Fibroblast of peridontal ligament (primary cell): ENCODE data around the gene DLGAP4.

Source experiments
- DNase-seq: peaks from one replicate; pipeline ENCODE4 v3.0.0-alpha.2; 2010; ENCODE audit errors: extremely low read depth

DLGAP4 gene

DNA sequence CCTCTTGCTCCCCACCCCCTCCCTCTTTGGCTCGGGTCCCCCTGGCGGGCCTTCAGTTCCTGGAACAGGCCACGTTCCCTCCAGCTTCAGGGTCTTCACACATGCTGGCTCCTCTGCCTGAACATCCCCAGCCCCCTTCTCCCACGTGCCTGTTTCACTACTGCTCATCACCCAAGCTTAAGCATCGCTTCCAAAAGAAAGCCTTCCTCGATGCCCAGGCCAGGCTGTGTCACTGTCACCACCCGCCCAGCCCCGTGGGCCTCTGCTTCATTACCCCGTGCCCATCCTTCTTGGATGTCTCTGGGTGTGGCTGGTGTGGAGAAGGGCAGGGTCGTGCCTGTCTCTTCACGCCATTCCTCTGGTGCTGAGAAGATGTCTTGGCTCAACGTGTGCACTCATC lies 2.8 kb downstream of the DLGAP4 start:
- DNase-seq, result no peak

DNA sequence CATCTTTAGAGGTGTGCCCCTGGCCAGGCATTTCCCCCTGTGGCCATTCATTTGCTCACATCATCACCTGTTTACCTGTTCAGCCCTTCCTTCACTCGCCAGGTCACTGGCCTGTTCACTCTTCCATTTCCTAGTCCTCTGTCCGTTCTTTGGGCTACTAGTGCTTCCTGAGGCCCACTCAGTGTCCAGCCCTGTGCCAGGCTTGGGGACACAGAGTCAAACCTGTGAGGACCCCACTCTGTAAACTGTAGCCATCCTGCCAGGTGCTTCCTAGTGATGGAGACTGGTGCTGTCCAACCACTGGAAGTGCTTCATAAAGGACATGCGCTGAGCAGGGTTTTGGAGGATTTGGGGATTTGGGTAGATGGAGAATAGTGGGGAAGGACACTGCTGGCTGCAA lies 3.5 kb downstream of the DLGAP4 start:
- DNase-seq, result no peak

DNA sequence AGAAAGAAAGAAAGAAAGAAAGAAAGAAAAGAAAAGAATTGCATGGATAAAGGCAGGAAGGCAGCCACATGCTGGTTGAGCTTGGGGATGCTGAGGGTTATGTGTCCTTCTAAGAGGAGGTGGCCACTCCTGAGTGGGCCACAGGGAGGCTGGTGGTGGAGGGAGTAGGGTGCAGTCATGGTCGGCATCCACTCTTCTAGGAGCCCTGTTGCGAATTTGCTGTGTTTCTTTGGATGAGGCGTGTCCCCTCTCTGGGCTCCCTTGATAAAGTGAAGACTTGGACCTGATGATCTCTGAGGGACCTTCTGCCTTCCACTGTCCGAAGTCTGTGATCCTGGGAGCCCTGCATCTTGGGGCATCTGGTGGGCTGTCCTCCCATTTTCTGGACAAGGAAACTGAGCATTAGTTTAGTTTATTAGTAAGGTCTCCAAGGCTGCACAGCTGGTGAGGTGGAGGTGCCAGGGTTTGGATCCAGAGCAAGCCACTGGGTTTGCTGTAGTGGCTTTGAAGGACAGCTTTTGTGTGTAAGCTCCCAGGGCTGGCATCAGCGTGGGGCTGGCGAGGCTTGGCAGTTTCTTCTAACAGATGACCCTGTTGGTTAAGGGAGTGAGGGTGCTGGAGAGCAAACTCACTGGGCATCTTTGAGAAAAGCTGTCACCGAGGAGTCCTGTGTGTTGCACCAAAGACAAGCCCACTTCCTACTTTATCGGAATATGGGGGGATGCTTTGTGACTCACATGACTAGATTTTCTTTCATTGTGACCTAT lies 4.3 kb downstream of the DLGAP4 start:
- DNase-seq, result no peak

DNA sequence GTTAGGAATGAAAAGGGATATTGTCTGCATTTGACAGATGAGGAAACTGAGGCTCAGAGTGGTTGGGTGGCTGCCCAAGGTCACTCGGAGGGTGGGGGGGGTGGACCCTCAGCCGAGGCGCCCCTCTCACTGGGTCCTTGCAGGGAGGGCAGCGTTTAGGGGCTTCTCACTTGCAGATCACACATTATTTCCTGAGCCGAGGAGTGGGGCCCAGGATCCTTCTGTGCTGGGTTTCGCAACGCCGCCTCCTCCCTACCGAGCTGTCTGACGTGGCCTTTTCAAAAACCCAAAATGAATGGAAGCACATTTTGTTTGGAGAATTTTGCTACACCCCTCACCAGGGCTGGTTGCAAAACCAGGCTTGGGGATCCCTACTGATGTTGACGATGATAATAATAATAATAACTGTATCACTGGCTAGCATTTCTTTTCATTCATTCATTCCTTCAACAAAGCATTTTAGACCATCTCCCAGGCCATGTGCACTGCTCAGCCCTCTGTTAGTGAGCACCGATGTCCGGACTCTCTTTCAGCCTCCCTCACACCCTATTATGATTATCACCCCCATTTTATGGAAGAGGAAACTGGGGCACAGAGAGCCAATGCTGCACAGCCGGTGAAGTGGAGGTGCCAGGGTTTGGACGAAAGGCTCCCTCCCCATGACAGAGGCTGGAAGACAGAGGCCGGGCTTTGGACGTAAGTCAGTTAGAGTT lies 5.2 kb downstream of the DLGAP4 start:
- DNase-seq, result no peak

DNA sequence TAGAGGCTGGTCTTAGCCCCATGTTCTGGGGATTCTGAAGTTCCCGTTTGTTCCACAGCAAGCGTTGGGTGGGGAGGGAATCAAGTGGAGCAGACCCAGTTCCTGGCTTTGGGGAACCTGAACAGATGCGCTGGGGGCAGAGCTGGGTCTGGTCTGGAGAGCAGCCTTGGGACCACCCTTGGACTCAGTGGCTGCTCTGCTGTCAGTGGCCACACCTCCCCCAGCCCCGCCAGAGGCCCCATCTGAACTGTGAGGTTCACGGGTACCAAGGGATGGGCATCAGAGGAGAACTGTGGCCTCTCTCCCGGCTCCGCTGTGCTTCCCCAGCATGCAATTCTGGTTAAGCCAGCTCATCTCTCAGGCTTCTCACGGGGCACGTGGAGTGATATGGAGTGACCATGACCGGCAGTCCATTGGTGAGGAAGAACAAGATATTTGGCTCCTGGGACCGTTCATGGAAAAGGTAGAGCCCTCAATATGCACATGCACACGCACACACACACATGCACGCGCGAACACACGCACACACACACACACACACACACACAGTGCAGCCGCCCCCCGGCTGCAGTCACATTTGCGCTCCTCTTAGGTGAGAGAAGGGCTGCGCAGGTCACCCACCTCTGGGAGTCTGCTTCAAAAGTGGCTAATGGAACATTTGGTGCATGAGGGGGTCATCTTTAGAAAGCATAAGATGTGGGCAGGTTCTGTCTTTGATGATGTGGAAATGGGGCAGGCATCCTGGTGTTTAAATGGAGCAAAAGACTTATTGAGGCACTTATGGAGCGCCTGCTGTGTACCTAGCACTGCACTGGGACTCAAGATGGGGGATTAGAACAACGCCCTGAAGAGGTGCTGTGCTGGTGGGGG lies 6.0 kb downstream of the DLGAP4 start:
- DNase-seq, result no peak

DNA sequence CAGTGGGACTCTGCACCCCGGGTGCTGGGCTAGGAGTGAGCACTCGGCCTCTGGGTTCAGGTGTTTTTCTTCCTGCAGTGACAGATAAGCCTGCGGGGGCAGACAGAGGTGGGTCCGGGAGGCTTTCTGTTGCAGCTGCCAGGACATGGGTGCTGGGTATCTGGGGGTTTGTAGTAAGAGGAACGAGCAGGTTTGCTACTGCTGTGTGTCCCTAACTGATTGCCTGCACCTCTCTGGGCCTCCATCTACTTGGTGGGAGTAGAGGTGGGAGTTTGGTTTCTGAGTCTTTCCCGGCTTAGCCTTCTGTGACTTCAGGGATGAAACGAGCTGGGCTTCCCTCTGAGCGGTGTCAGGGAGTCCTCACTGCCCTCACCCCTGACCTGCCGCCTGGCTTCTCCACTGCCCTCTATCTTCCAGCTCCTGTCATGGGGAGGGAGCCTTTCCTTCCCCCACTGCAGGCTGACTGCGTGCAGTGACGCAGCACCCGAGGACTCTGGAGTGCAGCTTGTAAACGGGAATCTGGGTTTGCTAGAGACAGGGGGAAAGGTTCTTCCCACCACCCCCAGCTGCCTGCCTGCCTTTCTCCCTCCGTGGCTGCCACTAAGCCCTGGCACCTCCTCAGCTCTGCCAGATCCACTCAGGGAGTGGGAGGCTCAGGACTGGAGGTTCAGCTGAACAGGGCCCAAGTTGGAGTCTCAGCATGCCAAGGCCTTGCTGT lies 6.7 kb downstream of the DLGAP4 start:
- DNase-seq, result no peak

DNA sequence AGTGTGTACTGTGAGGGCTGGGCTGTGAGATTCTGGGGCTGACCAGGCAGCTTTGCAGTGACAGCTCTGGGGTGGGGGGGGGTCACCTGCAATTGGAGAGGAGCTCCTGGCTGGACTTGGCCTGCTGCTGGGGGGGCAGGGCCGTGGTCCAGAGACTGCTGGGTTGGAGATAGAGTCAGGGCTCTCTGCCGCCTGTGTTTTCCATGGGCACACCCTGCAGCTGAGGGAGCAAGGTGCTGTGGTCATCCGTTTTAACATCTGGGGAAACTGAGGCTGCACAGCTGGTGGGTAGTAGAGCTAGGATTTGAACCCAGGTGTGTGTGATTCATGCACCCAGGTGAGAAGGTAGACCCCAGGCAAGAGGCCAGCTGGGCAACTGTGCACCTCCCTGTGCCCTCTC lies 7.3 kb downstream of the DLGAP4 start:
- no peak for DNase-seq

DNA sequence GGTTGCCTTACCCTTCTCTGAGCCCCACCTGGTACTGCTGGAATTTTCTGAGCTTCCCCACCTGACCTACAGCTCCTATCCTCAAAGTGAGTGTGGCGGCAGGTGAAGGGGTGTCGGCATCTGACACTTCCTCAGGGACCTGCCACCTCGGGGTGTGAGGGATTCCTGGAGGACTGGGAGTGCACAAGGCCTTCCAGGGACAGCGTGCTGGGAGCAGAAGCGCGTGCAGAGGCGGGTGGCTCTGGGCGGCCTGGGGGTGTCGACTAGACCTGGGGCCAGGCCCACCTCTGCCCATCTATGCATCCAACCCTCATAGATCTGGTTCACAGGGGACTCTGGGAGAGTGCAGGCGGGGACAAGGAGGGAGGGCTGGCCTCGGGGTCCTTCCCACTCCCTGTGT lies 7.8 kb downstream of the DLGAP4 start:
- no peak for DNase-seq

DNA sequence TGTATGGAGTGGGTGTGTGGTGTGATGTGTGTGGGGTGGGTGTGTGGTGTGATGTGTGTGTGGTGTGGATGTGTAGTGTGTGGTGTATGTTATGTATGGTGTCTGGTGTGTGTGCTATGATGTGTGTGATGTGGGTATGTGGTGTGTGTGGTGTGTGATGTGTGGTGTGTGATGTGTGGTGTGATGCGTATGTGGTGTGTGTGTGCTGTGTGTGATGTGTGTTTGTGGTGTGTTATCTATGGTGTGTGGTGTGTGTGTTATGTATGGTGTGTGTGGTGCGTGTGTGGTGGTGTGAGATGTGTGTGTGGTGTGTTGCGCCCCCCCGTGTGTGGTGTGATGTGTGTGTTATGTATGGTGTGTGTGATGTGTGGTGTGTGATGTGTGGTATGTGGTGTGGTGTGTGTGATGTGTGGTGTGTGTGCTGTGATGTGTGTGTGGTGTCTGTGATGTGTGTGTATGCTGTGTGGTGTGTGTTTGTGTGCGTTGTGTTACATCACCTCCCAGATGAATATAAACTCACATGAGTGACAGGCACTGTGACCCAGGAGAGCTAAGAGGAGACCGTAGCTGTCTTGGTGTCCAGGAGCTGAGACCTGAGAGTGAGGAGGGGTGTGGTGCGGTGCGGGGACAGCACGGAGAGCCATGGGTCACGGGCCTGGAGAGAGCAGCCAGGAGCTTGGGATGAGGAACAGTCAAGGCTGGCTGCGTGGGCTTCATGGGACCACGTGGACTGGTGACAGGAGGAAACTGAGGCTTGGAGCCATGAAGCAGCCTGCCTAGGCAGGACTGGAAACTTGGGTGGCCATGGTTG lies 8.8 kb downstream of the DLGAP4 start:
- no peak for DNase-seq

DNA sequence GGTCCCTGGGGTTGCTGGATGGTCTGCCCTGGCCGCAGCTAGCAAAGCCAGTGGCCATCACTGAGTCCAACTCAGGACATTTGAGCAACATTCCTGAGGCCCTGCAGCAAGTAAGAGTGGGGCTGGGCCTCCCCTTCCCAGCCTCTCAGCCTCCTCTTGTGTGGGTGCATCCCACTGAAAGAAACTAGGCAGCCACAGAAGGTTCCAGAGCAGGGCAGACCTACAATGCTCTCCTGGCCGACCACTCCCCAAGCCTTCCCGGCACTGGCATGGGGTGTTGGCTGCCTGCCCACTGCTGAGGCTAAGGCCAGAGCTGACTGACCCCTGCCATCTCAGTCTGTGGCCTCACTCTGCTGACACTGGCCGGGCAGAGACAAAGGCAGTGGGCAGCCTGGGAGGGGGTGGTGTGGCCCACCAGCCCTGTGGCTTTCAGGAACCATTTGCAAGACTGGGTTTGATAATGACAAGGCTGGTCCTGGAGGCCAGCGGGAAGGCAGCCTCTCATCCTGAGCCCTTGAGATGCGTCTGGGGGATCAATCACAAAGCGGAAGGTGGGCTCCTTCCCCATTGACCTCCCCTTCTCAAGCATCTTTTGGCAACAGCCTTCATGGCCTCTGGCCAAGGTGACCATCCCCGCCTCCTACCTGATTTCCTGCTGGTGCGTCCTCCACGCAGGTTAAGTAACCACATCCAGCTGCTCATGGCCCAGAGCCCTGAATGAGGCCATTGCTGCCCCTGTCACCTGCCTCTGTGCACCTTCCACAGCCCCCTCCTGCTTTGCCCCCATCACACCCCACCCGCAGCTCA lies 9.6 kb downstream of the DLGAP4 start:
- DNase-seq, result no peak

DNA sequence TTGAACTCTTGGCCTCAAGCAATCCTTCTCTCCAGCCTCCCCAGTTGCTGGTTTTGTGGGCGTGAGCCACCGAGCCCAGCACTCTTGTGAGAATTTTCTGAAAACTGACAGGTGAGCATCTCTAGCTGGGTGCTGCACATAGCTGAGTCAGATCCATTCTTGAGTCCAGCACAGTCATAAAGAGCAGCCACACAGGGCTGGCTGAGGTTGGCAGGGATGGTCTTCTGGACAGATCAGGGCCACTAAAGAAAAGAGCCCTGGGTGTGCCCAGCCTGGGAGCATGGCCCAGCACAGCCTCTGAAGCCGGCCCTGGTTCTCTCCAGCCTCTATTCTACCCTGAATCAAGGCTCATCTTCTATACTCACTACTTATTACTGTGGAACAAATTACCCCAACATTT lies 11.5 kb downstream of the DLGAP4 start:
- DNase-seq, result no peak

DNA sequence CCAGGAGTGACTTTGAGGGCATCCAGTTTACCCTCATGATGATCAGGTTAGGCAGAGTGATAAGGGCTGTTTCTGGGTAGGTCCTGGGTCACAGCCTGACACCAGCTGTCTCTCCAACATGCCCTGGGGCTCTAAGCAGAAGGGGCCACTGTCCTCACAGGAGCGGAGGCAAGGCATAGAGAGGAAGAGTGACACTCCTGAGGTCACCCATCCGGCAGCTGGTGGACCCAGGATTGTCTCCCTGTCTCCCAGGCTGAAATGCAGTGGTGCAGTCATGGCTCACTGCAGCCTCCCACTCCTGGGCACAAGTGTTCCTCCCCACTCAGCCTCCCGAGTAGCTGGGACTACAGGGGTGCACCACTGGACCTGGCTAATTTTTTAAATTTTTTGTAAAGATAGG lies 12.0 kb downstream of the DLGAP4 start:
- no peak for DNase-seq

DNA sequence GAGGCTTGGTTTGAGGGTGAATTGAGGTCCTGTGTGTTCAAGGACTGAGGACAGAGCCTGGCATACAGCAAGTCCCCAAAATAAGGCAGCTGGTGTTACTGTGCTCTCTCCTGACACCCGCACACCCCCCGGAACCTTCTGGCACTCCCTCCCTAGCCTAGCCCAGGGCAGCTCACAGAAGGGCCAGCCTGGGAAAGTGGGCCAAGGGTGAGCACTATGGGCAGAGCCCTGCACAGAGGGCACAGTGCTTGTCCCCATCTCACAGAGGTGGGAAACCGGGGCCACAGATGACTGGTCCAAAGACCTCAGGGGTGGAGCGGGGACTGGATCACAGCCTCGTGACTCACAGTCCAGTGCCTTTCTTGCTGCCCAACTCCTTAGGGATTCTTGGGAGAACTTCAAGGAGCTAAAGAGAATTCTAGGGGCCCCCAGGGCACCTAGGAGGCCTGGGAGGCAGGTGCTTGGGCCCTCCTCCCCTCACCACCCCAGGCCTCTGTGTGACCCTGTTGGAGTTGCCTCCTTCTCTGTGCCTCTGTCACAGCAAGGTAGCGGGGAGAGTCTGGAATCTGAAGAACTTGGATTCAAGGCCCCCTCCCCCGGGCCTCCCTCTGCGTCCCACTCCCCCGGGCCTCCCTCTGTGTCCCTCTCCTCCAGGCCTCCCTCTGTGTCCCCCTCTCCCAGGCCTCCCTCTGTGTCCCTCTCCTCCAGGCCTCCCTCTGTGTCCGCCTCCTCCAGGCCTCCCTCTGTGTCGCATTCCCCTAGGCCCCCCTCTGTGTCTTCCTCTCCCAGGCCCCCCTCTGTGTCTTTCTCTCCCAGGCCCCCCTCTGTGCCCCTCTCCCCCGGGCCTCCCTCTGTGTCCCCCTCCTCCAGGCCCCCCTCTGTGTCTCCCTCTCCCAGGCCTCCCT lies 13.5 kb downstream of the DLGAP4 start:
- no peak for DNase-seq

DNA sequence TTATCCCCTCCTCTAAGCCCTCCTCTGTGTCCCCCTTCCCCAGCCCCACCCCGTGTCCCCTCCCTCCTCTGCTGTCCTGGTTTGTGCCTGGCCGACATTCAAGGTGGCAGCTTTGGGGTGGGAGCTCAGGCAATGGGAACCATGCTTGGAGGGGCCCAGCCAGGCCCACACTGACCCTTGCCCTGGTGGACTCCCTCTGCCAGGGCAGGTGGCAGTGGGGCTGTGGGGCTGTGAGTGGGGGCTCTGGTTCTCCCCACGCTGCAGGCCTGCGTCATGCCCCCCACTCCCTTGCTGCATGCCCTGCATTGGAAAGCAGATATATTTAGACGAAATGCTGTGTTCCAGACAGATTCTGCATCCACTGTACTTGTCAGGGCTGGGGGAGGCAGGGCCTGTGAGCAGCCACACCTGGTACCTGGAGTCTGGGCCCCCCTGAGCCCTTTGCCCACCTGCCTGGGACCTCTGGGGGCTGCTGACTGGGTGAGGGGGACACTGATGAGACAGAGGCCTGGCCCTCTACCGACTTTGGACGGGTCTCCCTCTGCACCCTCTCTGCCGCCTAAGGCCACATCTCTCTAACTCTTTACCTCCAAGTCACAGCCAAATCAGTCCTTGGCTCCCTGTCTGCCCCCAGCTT lies 14.2 kb downstream of the DLGAP4 start:
- DNase-seq, result no peak

DNA sequence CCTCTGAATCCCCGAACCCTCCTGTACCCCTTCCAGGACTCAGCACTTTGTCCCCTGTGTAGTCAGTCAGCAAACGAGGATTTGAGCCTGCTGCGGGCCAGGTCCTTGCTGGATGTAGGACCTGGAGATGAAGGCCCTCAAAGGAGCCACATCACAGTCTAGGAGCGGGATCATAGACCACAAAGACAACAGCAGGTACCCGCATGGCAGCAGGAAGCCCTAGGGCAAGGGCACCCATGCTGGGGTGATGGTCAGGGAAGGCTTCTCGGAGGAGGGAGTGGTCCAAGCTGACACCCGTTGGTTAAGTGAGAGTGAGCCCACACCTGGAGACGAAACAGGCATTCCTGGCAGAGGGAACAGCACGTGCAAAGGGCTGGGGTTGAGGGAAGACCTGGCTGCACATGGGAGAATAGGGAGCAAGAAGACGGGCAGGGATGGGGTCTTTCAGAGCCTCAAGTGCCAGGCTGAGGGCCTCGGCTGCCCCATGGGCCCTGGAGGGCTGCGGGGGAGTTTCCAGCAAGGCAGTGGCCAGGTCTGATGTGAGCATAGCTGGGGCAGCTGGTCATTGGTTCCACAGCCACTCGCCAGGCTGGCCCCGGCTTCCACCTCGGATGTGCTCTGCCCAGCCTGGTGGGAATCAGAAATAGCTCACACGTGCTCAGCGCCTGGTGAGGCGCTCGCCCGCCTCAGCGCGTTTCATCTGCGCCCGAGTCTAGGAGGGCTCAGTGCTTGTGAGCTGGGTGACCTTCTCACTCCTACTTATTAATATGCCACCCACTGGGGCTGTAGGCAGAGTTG lies 15.0 kb downstream of the DLGAP4 start:
- no peak for DNase-seq

DNA sequence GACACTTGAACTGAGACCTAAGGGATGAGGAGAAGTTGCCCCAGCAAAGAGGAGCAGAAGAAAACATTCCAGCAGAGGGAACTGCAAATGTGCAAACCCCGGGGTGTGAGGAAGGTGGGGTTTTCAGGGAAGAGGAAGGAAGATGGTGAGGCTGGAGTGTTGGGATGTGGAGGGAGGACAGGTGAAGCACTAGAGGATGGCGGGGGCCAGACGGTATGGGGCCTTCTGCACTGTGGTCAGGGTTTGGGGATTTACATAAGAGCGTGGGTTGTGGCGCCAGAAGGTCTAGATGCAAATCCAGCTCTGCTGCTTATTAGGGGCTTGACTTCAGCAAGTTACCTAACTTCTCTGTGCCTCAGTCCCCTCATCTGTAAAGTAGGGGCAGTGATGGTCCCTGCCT lies 16.0 kb downstream of the DLGAP4 start:
- no peak for DNase-seq

DNA sequence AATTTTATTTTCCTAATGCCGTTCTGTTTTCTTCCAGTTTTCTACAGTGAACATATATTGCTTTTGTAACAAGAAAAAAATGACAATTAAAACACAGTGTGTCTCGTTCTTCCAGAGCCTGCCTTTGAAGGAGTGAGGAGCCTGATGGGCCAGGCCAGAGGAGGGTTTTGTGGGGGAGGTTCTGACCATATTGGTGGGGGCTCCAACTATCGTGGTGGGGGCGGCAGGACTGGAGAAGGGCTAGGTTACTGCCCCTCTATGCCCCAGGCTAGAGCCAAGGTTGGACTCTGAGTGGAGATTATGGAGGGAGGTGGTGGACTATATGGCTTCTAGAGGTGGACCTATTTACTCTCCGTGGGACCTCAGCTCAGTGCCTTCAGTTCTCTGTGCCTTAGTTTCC lies 24.0 kb downstream of the DLGAP4 start:
- no peak for DNase-seq

DNA sequence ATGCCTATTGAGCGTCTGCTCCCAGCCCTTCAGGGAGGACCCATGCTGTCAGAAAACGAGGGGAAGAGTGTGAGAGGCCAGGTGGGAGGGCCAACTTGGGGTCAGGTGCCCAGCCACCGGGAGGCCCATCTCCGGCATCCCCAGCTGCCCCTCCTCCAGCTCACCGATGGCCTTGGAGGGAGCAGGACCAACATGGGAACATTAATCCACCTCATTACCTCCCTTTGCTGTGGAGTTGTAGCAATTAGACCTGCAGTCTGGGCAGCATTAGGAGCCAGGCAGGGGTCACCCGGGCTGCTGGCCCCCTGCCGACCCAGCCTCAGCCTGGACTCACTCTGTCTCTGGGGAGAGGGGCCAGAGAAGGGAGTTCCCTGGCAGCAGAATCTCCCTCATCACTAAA lies 25.1 kb downstream of the DLGAP4 start:
- no peak for DNase-seq
